ENCODE data around the gene GOLGA7B.

DNA sequence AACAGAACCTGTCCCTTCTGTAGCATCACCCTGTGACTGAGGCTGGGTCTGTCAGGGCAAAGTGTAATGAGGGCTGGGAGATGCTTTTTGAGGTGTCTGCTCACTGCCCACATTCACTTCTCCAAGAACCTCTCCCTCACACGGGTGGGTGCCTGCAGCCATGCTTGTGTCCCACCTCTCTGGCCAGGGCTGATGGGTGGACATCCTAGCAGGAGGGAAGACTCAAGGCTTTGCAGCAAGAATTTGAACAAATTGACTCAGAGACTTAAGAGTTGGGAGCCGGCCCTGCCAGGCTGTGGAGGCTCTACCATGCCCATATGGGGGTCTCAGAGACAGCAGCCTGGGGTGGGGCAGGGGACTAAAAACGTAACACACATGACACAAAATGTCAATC is 33.4 kb downstream of the GOLGA7B start:
- TF ChIP-seq CTCF (IDR thresholded peaks at IDR 0.05) = no peak
- TF ChIP-seq POLR2A (IDR thresholded peaks at IDR 0.05) = no peak
- TF ChIP-seq POLR2AphosphoS5 (IDR thresholded peaks at IDR 0.05) = no peak
